Testis (tissue), 2 donors: Measurements from ENCODE around the gene MRNIP.

Experiments
- POLR2A ChIP-seq: fragments of 450-650 bp; IDR thresholded peaks from one replicate; pipeline ENCODE4 v1.6.1; 2017; ENCODE audit warnings: antibody characterized with exemption, mild to moderate bottlenecking, moderate library complexity
- TF ChIP-seq, protein P1 (sequence below), 3 experiments: fragments of 450-650 bp in 2 of 3; fragments of 200-600 bp in 1 of 3; sonication (generic) in 1 of 3; IDR thresholded peaks; one replicate each; pipeline ENCODE4 v1.5.1; 2016 to 2019; ENCODE audit warnings: antibody characterized with exemption in 3 of 3, mild to moderate bottlenecking in 2 of 3, moderate library complexity in 1 of 3

DNA sequence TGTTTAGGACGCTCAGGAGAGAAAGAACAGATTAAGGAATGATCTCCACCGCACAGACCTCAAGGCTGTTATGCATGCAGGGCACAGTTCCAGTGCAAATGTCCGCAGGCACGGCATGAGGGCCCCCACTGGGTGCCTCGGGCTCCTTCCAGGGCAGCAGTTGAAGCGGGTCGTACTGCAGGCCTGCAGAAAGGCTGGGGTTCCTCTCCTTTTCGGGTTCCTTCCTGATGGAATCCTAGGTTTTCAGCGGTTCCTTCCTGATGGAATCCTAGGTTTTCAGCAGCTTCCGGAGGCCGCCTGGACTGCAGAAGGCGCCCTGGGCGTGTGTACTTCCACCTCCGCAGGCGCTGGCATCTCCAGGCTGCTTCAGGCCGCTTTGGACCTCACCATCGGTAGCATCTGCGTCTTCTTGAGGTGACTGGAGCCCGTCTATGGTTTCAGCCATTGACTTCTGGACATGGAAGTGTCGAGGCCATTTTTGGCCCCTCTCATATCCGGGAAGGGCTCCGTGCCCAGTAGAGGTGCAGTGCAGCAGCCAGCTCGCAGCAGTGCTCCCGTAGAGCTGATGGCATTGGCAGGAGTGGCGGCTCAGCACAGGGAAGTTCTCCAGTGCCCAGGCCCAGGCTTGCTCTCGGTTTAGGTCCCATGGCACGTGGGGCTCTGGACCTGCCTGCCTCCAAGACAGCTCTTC lies 46.3 kb downstream of the MRNIP start:
- TF ChIP-seq, protein P1, sequence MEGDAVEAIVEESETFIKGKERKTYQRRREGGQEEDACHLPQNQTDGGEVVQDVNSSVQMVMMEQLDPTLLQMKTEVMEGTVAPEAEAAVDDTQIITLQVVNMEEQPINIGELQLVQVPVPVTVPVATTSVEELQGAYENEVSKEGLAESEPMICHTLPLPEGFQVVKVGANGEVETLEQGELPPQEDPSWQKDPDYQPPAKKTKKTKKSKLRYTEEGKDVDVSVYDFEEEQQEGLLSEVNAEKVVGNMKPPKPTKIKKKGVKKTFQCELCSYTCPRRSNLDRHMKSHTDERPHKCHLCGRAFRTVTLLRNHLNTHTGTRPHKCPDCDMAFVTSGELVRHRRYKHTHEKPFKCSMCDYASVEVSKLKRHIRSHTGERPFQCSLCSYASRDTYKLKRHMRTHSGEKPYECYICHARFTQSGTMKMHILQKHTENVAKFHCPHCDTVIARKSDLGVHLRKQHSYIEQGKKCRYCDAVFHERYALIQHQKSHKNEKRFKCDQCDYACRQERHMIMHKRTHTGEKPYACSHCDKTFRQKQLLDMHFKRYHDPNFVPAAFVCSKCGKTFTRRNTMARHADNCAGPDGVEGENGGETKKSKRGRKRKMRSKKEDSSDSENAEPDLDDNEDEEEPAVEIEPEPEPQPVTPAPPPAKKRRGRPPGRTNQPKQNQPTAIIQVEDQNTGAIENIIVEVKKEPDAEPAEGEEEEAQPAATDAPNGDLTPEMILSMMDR (IDR thresholded peaks at IDR 0.05): no peak
- no peak for TF ChIP-seq POLR2A
